Transverse colon (tissue), 4 donors: ENCODE data around the gene DLX2.

Source experiments
- POLR2A ChIP-seq: fragments of 450-650 bp; IDR thresholded peaks from one replicate; pipeline ENCODE4 v1.6.1; 2016; ENCODE audit warnings: antibody characterized with exemption, mild to moderate bottlenecking, moderate library complexity
- POLR2AphosphoS5 ChIP-seq, 3 donors: sonication (generic); formaldehyde crosslinking; IDR thresholded peaks; one replicate each; pipeline ENCODE4 v1.6.1; 2016; ENCODE audit warnings: antibody characterized with exemption in 3 of 3
- TF ChIP-seq, protein P1 (sequence below), 5 experiments: fragments of 200-600 bp in 3 of 5; fragments of 450-650 bp in 2 of 5; sonication (generic) in 3 of 5; IDR thresholded peaks; 1 replicate in 2 of 5; 2 replicates in 3 of 5; pipeline ENCODE4 v1.5.1; 2016 to 2017; ENCODE audit warnings: antibody characterized with exemption in 5 of 5, inconsistent platforms in 3 of 5, mild to moderate bottlenecking in 2 of 5, moderate library complexity in 1 of 5

DNA sequence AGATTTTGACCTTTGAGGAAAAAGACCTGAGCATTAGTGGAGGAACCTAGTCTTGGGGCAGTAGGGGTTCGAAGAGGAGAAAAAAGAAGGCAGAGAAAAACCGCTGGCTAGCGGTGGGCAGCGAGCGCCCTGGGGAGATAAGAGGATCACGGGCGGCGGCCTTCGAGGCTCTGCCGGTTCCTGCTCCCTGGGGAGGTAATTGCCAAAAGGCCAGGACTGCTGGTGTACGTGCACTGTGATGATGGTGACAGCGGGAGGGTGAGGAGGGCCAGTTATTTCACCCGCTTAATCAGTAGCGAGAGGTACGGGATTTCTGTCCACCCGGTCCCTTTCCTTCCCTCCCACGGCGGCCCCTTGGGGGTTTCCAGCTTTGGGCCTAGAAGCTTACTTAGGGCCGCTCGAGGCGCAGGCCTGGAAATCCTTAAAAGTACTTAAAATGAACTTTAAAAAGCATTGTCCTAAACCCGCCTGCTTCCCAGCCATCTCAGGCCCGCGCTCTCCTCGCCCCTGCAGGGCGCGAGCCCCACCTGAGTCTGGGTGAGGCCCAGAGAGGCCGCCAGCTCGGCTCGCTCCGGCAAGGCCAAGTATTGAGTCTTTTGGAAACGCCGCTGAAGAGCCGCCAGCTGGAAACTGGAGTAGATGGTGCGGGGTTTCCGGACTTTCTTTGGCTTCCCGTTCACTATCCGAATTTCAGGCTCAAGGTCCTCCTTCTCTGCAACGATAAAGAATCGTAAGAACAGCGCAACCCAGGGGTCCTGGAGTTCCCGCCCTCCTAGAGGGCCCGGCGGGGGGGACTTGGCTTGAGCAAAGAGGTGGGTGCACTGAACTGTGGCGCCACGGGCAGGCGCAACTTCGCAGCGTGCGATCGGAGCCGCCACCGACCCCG is 1.5 kb downstream of the DLX2 start:
- no peak for TF ChIP-seq POLR2A
- no peak for TF ChIP-seq POLR2AphosphoS5 (IDR thresholded peaks at IDR 0.05)
- TF ChIP-seq, protein P1, sequence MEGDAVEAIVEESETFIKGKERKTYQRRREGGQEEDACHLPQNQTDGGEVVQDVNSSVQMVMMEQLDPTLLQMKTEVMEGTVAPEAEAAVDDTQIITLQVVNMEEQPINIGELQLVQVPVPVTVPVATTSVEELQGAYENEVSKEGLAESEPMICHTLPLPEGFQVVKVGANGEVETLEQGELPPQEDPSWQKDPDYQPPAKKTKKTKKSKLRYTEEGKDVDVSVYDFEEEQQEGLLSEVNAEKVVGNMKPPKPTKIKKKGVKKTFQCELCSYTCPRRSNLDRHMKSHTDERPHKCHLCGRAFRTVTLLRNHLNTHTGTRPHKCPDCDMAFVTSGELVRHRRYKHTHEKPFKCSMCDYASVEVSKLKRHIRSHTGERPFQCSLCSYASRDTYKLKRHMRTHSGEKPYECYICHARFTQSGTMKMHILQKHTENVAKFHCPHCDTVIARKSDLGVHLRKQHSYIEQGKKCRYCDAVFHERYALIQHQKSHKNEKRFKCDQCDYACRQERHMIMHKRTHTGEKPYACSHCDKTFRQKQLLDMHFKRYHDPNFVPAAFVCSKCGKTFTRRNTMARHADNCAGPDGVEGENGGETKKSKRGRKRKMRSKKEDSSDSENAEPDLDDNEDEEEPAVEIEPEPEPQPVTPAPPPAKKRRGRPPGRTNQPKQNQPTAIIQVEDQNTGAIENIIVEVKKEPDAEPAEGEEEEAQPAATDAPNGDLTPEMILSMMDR (IDR thresholded peaks at IDR 0.05) = no peak
